ENCODE results near the gene MAP2K3.

DNA sequence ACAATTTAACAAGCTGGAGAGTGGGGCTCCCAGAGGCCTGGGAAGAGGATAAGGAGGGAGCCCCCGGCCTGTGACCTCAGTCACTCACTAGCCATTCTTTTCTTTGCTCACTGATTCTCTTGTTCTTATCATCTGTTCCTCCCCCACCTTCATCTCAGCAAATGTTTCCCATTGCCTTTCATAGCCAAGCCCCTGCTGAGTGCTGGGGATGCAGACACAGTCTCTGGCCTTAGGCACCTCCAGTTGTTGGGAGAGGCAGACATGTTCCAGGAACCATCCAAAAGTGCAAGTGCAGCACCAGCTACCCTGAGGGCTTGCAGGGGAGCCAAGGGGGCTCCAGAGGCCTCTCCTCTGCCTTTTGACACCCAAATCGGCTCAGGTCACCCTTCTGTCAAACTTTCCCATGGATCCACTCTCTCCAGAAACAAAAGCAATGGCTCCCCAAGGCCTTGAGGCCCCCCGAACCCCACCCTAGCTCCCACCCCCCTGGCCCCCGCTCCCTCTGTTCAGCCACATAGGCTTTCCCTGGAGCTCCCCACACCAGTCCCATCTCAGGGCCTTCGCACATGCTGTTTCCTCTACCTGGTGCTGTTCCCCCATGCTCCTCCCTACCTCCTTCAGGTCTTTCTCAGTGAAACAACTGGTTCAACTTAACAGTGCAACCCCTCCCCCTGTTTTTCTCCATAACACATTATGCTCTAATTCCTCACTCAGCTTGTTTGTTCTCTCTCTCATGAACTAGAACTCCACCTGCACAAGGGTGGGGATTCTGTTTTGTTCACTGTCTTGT lies 76.7 kb downstream of the MAP2K3 start:
- no peak for TF ChIP-seq CTCF (IDR thresholded peaks at IDR 0.05; ENCODE audit: low read length)
- TF ChIP-seq EZH2 (IDR thresholded peaks at IDR 0.05; ENCODE audit: borderline replicate concordance, low read length): no peak

Data from OCI-LY1 (cell line).